Sigmoid colon (tissue), 7 donors: Measurements from ENCODE around the gene KIRREL3. TPM values are rescaled to one million over a fixed set of nuclear protein-coding genes. Genes with fewer than 3 reads are reported as not detected.

Source experiments
- DNase-seq: peaks from one replicate; pipeline ENCODE4 v3.0.0-alpha.2; 2019
- H3K27ac ChIP-seq, 4 donors: fragments of 200-600 bp; sonication (generic); one replicate each; pipeline ENCODE4 v1.5.1; 2016 to 2019; ENCODE audit warnings: mild to moderate bottlenecking in 1 of 4
- H3K27me3 ChIP-seq, 3 donors: fragments of 200-600 bp; sonication (generic); one replicate each; pipeline ENCODE4 v1.5.1; 2019; ENCODE audit warnings: mild to moderate bottlenecking in 1 of 3
- H3K36me3 ChIP-seq, 4 donors: fragments of 200-600 bp; sonication (generic); one replicate each; pipeline ENCODE4 v1.5.1; 2016 to 2019
- H3K4me1 ChIP-seq, 4 donors: fragments of 200-600 bp; sonication (generic); one replicate each; pipeline ENCODE4 v1.5.1; 2017 to 2019
- H3K4me3 ChIP-seq, 4 donors: fragments of 200-600 bp; sonication (generic); one replicate each; pipeline ENCODE4 v1.5.1; 2017 to 2019; ENCODE audit warnings: mild to moderate bottlenecking in 2 of 4, moderate library complexity in 1 of 4
- H3K9me3 ChIP-seq, 4 donors: fragments of 200-600 bp in 3 of 4; sonication (generic) in 3 of 4; one replicate each; pipeline versions ENCODE4 v1.5.1 to v1.6.1; 2013 to 2019
- CTCF ChIP-seq, 4 experiments: fragments of 450-650 bp in 3 of 4; fragments of 200-600 bp in 1 of 4; IDR thresholded peaks; one replicate each; pipeline ENCODE4 v1.5.1; 2016 to 2019; ENCODE audit warnings: antibody characterized with exemption in 4 of 4, mild to moderate bottlenecking in 3 of 4, moderate library complexity in 2 of 4
- EP300 ChIP-seq, 4 donors: sonication (generic); formaldehyde crosslinking; IDR thresholded peaks; one replicate each; pipeline ENCODE4 v1.6.1; 2017; ENCODE audit warnings: antibody characterized with exemption in 4 of 4
- POLR2A ChIP-seq, 2 donors: fragments of 450-650 bp; IDR thresholded peaks; one replicate each; pipeline ENCODE4 v1.6.1; 2016; ENCODE audit warnings: antibody characterized with exemption in 2 of 2, mild to moderate bottlenecking in 2 of 2, moderate library complexity in 2 of 2
- POLR2AphosphoS5 ChIP-seq, 4 donors: sonication (generic); formaldehyde crosslinking; IDR thresholded peaks; one replicate each; pipeline ENCODE4 v1.6.1; 2017; ENCODE audit warnings: antibody characterized with exemption in 4 of 4
- WGBS, 2 donors: extraction: QIAGEN DNeasy Blood & Tissue Kit; methylation state at CpG; one replicate each; pipeline ENCODE4 v1.1.7; 2013; 5-methylcytosine and 5-hydroxymethylcytosine counted together
- intact Hi-C: fragments of 100-400 bp; cut with DNase I; formaldehyde crosslinking; loops from one replicate; pipeline ENCODE4 v1.15.1; 2023
- polyA plus RNA-seq, 3 donors: library from polyadenylated mRNA; stranded (reverse); fragments of 200-250 nt; gene quantifications; one replicate each; pipeline ENCODE4 v1.2.3, GENCODE V29; 2013
- total RNA-seq, 4 donors: library from RNA; depleted of rRNA; stranded (reverse); fragments of >200 nt; gene quantifications; one replicate each; pipeline ENCODE4 v1.1.0, GENCODE V29; 2016
- donor health status: healthy with polysubstance abuse.
- donor health status: Bipolar disorder and iron deficiency.
- donor health status: healthy.

KIRREL3 gene
- total and polyA plus RNA-seq, 7 donors = under 0.01 to 3.3 (median 1.0) TPM

DNA sequence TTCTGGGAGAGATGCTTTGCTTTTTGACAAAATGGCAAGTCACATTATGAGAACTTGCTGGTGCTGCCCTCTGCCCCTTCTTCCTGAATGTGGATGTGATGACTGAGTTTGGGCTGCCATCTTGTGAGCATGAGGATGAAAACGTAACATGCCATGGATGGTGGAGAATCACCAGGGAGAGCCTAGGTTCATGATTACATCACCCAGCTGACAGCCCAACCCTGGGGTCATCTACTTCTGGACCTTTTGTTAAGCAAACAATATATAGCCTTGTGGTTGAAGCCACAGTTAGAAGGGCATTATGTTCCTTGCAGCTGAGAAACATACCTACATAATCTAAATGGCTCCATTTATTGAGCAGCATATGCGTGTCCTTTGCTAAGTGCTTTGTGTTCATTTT lies 321.5 kb downstream of the KIRREL3 start:
- DNase-seq = no peak
- H3K36me3 ChIP-seq = no peaks in the 10 kb centered on the region
- H3K27me3 ChIP-seq = no peaks in the 10 kb centered on the region
- H3K4me1 ChIP-seq = no peaks in the 10 kb centered on the region
- no peak overlapping the region for H3K27ac ChIP-seq
- H3K9me3 ChIP-seq = no peaks in the 10 kb centered on the region
- intact Hi-C loops = no loop called here
- 42 to 47% methylated on average over 2 of the region's 2 CpGs for WGBS, 2 donors
- TF ChIP-seq POLR2AphosphoS5 (IDR thresholded peaks at IDR 0.05) (no peak), EP300 (IDR thresholded peaks at IDR 0.05) (no peak), CTCF (IDR thresholded peaks at IDR 0.05) (no peak), POLR2A (IDR thresholded peaks at IDR 0.05) (no peak)
- no peak overlapping the region for H3K4me3 ChIP-seq

DNA sequence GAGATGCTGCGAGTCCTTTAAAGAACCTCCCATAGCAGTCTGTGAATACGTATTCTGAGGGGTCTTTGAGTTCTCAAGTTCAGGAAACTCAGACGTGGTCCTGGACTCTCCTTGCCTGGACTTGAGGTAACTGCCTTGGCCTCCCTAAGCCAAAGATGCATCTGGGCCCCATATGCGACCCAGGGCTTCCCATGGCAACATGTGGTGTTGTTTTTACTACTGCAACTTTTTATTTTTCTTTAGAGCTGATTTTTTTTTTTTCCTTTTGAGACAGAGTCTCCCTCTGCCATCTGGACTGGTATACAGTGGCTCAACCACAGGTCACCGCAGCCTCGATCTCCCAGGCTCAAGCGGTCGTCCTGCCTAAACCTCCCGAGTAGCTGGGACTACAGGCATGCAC lies 324.0 kb downstream of the KIRREL3 start:
- no peak for TF ChIP-seq POLR2A (IDR thresholded peaks at IDR 0.05)
- no peak for TF ChIP-seq CTCF (IDR thresholded peaks at IDR 0.05)
- no peak for TF ChIP-seq POLR2AphosphoS5 (IDR thresholded peaks at IDR 0.05)
- TF ChIP-seq EP300 (IDR thresholded peaks at IDR 0.05) = no peak
- WGBS, 2 donors = 87 to 89% methylated on average over 9 of the region's 9 CpGs
- no peak for DNase-seq
- Histone ChIP-seq H3K27me3 (no peaks in the 10 kb centered on the region), H3K9me3 (no peaks in the 10 kb centered on the region), H3K36me3 (no peaks in the 10 kb centered on the region), H3K27ac (no peak overlapping the region), H3K4me3 (no peak overlapping the region), H3K4me1 (no peaks in the 10 kb centered on the region)
- intact Hi-C loops = no loop called here

DNA sequence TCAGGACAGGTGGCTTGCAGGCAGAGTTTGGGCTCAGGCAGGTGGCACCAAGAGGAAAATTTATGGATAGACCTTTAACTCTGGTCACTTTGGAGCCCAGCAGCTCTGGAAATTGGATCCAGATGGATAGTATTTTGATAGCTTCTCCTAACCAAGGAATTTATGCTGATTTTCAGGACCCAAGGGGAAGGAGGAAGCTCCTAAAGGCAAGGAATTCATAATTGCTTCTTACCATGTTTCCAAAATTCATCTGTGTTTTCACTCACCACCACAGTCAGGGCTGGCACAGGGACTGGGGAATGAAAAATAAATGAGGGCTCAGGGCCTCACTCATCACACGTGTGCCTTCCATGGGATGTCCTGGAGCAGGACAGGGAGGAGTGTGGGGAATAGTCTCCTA lies 327.3 kb downstream of the KIRREL3 start:
- H3K4me1 ChIP-seq = no peaks in the 10 kb centered on the region
- H3K27me3 ChIP-seq = no peaks in the 10 kb centered on the region
- no peak overlapping the region for H3K27ac ChIP-seq
- WGBS, 2 donors = 79 to 85% methylated on average over 1 of the region's 1 CpG
- no peak for DNase-seq
- no peak overlapping the region for H3K4me3 ChIP-seq
- intact Hi-C loops = no loop called here
- H3K36me3 ChIP-seq = no peaks in the 10 kb centered on the region
- TF ChIP-seq POLR2A (IDR thresholded peaks at IDR 0.05) (no peak), CTCF (IDR thresholded peaks at IDR 0.05) (no peak), POLR2AphosphoS5 (IDR thresholded peaks at IDR 0.05) (no peak), EP300 (IDR thresholded peaks at IDR 0.05) (no peak)
- no peaks in the 10 kb centered on the region for H3K9me3 ChIP-seq

GRCh38 chr11:126669416-126669815 lies 331.2 kb downstream of the KIRREL3 start:
- H3K4me3 ChIP-seq = no peak overlapping the region
- peaks cover 0 to 6% (median 0%) of the 10 kb centered on the region in 3 donors for H3K27me3 ChIP-seq
- no peaks in the 10 kb centered on the region for H3K4me1 ChIP-seq
- H3K27ac ChIP-seq = no peak overlapping the region
- no peaks in the 10 kb centered on the region for H3K36me3 ChIP-seq
- TF ChIP-seq POLR2A (IDR thresholded peaks at IDR 0.05) (no peak), POLR2AphosphoS5 (IDR thresholded peaks at IDR 0.05) (no peak), CTCF (IDR thresholded peaks at IDR 0.05) (no peak), EP300 (IDR thresholded peaks at IDR 0.05) (no peak)
- DNase-seq = no peak
- WGBS, 2 donors = 47 to 56% methylated on average over 5 of the region's 5 CpGs
- no peaks in the 10 kb centered on the region for H3K9me3 ChIP-seq
- intact Hi-C loops = no loop called here

DNA sequence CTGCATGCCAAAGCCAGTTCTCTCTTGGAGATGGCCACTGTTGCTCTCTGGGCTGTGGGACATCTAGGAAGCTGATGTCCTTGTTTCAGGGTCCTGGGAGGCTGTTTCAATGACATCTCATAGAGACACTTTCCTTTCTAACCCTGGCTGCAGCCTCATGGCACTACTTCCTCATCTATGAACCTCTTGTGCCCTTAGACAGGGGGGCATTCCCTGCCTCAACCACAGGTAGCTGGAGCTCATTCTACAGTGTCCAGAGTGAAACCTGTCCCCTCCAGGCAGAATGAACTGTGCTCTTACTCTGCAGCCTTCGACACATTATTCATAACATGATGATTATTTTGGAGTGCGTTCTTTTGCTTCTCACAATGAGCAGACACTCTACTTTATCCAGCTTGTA lies 335.9 kb downstream of the KIRREL3 start:
- Histone ChIP-seq H3K4me1 (no peaks in the 10 kb centered on the region), H3K36me3 (no peaks in the 10 kb centered on the region), H3K27ac (no peak overlapping the region), H3K27me3 (peaks cover 0 to 6% (median 0%) of the 10 kb centered on the region in 3 donors), H3K4me3 (no peak overlapping the region), H3K9me3 (no peaks in the 10 kb centered on the region)
- TF ChIP-seq POLR2AphosphoS5 (IDR thresholded peaks at IDR 0.05) (no peak), EP300 (IDR thresholded peaks at IDR 0.05) (no peak), POLR2A (IDR thresholded peaks at IDR 0.05) (no peak), CTCF (IDR thresholded peaks at IDR 0.05) (no peak)
- no peak for DNase-seq
- intact Hi-C loops = no loop called here
- 89 to 92% methylated on average over 2 of the region's 2 CpGs for WGBS, 2 donors
